Measurements from ENCODE around the gene H2AZ2. TPM values are rescaled to one million over a fixed set of nuclear protein-coding genes. Genes with fewer than 3 reads are reported as not detected.

The H2AZ2 gene
- total RNA-seq, 2 donors from 2014 or later, result 111 to 146 TPM

GRCh38 chr7:44885394-44886317 lies 37.8 kb upstream of the H2AZ2 start, which contains the start of gene PURB:
Gene PURB, minus strand, starts transcription at chr7:44885530. Its CDS starts 182 bp downstream, at chr7:44885348.
- intact Hi-C loops (cut with DNase I), result loop anchor here (1.0 to 10.0 kb wide), 4 partner anchors 38 to 278 kb away; partner anchors contain the start of genes H2AZ2 and TBRG4

GRCh38 chr7:44884621-44885393 lies 36.9 kb upstream of the H2AZ2 start:
- H3K27me3 ChIP-seq (replicated peaks; ENCODE audit: insufficient read depth), result no peaks in the 10 kb centered on the region
- peak overlapping the region; percentile 87 to 93 for H3K4me3 ChIP-seq
- TF ChIP-seq CTCF (IDR thresholded peaks at IDR 0.05) (no peak), POLR2A (IDR thresholded peaks at IDR 0.05) (peak; percentile 40)
- peaks cover 24% of the 10 kb centered on the region for H3K4me1 ChIP-seq (replicated peaks)
- under 1% methylated on average over 73 of the region's 107 CpGs for WGBS
- H3K36me3 ChIP-seq, result no peaks in the 10 kb centered on the region
- intact Hi-C loops (cut with DNase I), result loop anchor here (1.0 to 10.0 kb wide), 4 partner anchors 38 to 278 kb away; partner anchors contain the start of genes H2AZ2 and TBRG4
- peak overlapping the region; percentile 93 to 94 for H3K27ac ChIP-seq
- peak; percentile 17 for DNase-seq (ENCODE audit: low spot score)
- no peaks in the 10 kb centered on the region for H3K9me3 ChIP-seq

More at GRCh38 chr7:44885394-44886317, 37.8 kb upstream of the H2AZ2 start, which contains the start of gene PURB:
- peak; percentile 94 for DNase-seq (ENCODE audit: low spot score)
- Histone ChIP-seq H3K27ac (peak within 1 kb of the TSS; percentile 93 to 94), H3K9me3 (no peaks in the 10 kb centered on the region), H3K27me3 (replicated peaks; ENCODE audit: insufficient read depth) (no peaks in the 10 kb centered on the region), H3K4me1 (replicated peaks) (peaks cover 21% of the 10 kb centered on the region), H3K36me3 (no peaks in the 10 kb centered on the region), H3K4me3 (peak within 1 kb of the TSS; percentile 87 to 93)
- 2% methylated on average over 64 of the region's 72 CpGs for WGBS
- TF ChIP-seq CTCF (IDR thresholded peaks at IDR 0.05), result peak in 1 of 4 experiments; percentile 21
- TF ChIP-seq POLR2AphosphoS5 (IDR thresholded peaks at IDR 0.05), result peak; percentile 90
- TF ChIP-seq POLR2A (IDR thresholded peaks at IDR 0.05), result peak; percentile 89

GRCh38 chr7:44883961-44884620 lies 36.2 kb upstream of the H2AZ2 start:
- Histone ChIP-seq H3K36me3 (no peaks in the 10 kb centered on the region), H3K9me3 (no peaks in the 10 kb centered on the region), H3K27me3 (replicated peaks; ENCODE audit: insufficient read depth) (no peaks in the 10 kb centered on the region), H3K4me1 (replicated peaks) (peaks cover 24% of the 10 kb centered on the region), H3K27ac (peak overlapping the region; percentile 93 to 94), H3K4me3 (peak overlapping the region; percentile 87 to 93)
- TF ChIP-seq POLR2AphosphoS5 (IDR thresholded peaks at IDR 0.05), result no peak
- no peak for TF ChIP-seq POLR2A (IDR thresholded peaks at IDR 0.05)
- TF ChIP-seq CTCF (IDR thresholded peaks at IDR 0.05), result no peak
- no peak for DNase-seq (ENCODE audit: low spot score)
- intact Hi-C loops (cut with DNase I), result loop anchor here (10.0 kb wide), 1 partner anchor 231 kb away; the partner anchor contains the start of gene TBRG4
- 14% methylated on average over 24 of the region's 24 CpGs for WGBS

- peaks cover 24% of the 10 kb centered on the region for H3K4me1 ChIP-seq (replicated peaks)
- WGBS, result 61% methylated on average over 3 of the region's 3 CpGs
- TF ChIP-seq POLR2A (IDR thresholded peaks at IDR 0.05), result no peak
- TF ChIP-seq CTCF (IDR thresholded peaks at IDR 0.05), result no peak
- TF ChIP-seq POLR2AphosphoS5 (IDR thresholded peaks at IDR 0.05), result no peak
- no peak overlapping the region for H3K4me3 ChIP-seq
- no peaks in the 10 kb centered on the region for H3K36me3 ChIP-seq
- no peak overlapping the region for H3K27ac ChIP-seq
- H3K9me3 ChIP-seq, result no peaks in the 10 kb centered on the region
- DNase-seq (ENCODE audit: low spot score), result no peak
- intact Hi-C loops (cut with DNase I), result loop anchor here (10.0 kb wide), 1 partner anchor 232 kb away; the partner anchor contains the start of gene TBRG4
- no peaks in the 10 kb centered on the region for H3K27me3 ChIP-seq (replicated peaks; ENCODE audit: insufficient read depth)
Measured at GRCh38 chr7:44882899-44883298, 35.0 kb upstream of the H2AZ2 start.

Measured in prostate gland (tissue), 2 donors.